H1 (cell line): ENCODE measurements around the gene SKAP1. TPM values are rescaled to one million over a fixed set of nuclear protein-coding genes. Genes with fewer than 3 reads are reported as not detected.
A peak's percentile ranks its signal among the peaks of the same experiment; 100 is the strongest.

ENCODE experiments used
- ATF3 ChIP-seq: IDR thresholded peaks from 2 replicates; pipeline ENCODE4 v1.6.1; 2011; ENCODE audit warnings: low read depth, mild to moderate bottlenecking, low read length; ENCODE audit not compliant: insufficient read depth
- CBX5 ChIP-seq: fragments of 300-800, 300-1000 bp; sonication (generic); IDR thresholded peaks from 2 replicates; pipeline ENCODE4 v1.7.1; 2016; ENCODE audit warnings: antibody characterized with exemption, low read length, low read depth
- CBX8 ChIP-seq: fragments of 300-800, 300-1000 bp; sonication (generic); IDR thresholded peaks from 2 replicates; pipeline ENCODE4 v1.7.1; 2016; ENCODE audit warnings: low read depth, low read length, borderline replicate concordance
- CEBPB ChIP-seq: IDR thresholded peaks from 2 replicates; pipeline ENCODE4 v1.6.1; 2012; ENCODE audit warnings: low read depth, low read length
- CREB1 ChIP-seq: IDR thresholded peaks from 2 replicates; pipeline ENCODE4 v1.6.1; 2012; ENCODE audit warnings: inconsistent platforms
- EP300 ChIP-seq, 2 experiments: IDR thresholded peaks; 1 replicate in 1 of 2; 2 replicates in 1 of 2; pipeline ENCODE4 v1.6.1; 2011 to 2012; ENCODE audit warnings: low read depth in 2 of 2, low read length in 2 of 2, mild to moderate bottlenecking in 2 of 2, borderline replicate concordance in 1 of 2, inconsistent platforms in 1 of 2, moderate library complexity in 1 of 2
- EZH2 ChIP-seq: fragments of 200-600 bp; sonication (generic); IDR thresholded peaks from 2 replicates; pipeline ENCODE4 v1.7.1; 2012; ENCODE audit warnings: low read depth, mild to moderate bottlenecking, moderate library complexity, low read length, inconsistent platforms; ENCODE audit not compliant: severe bottlenecking
- GABPA ChIP-seq: IDR thresholded peaks from 2 replicates; pipeline ENCODE4 v1.6.1; 2011; ENCODE audit warnings: mild to moderate bottlenecking, low read length, moderate library complexity, borderline replicate concordance; ENCODE audit not compliant: insufficient read depth
- HDAC2 ChIP-seq, 2 experiments: fragments of 300-600 bp in 1 of 2; sonication (generic) in 1 of 2; IDR thresholded peaks; 2 replicates each; pipeline ENCODE4 v1.6.1; 2011 to 2012; ENCODE audit warnings: low read depth in 2 of 2, low read length in 2 of 2, mild to moderate bottlenecking in 2 of 2, moderate library complexity in 2 of 2, borderline replicate concordance in 1 of 2, inconsistent platforms in 1 of 2
- HDAC6 ChIP-seq: IDR thresholded peaks from one replicate; pipeline ENCODE4 v1.7.1; 2012; ENCODE audit warnings: low read depth, mild to moderate bottlenecking, inconsistent platforms, low read length, moderate library complexity
- JUND ChIP-seq: IDR thresholded peaks from 2 replicates; pipeline ENCODE4 v1.6.1; 2011; ENCODE audit warnings: mild to moderate bottlenecking, improper control_type of control experiment, low read length
- KDM1A ChIP-seq: fragments of 200-600, 300-600 bp; sonication (generic); IDR thresholded peaks from 2 replicates; pipeline ENCODE4 v1.7.1; 2016; ENCODE audit warnings: mild to moderate bottlenecking, low read length, borderline replicate concordance
- KDM4A ChIP-seq: IDR thresholded peaks from one replicate; pipeline ENCODE4 v1.7.1; 2012; ENCODE audit warnings: low read depth, mild to moderate bottlenecking, moderate library complexity, low read length, inconsistent platforms; ENCODE audit not compliant: severe bottlenecking
- NRF1 ChIP-seq: IDR thresholded peaks from 2 replicates; pipeline ENCODE4 v1.6.1; 2011; ENCODE audit warnings: mild to moderate bottlenecking, low read depth, low read length, improper control_type of control experiment
- SP1 ChIP-seq: IDR thresholded peaks from 2 replicates; pipeline ENCODE4 v1.6.1; 2011; ENCODE audit warnings: low read depth, low read length
- SP2 ChIP-seq: IDR thresholded peaks from 2 replicates; pipeline ENCODE4 v1.6.1; 2012; ENCODE audit warnings: mild to moderate bottlenecking, low read length, inconsistent platforms
- SP4 ChIP-seq: IDR thresholded peaks from 2 replicates; pipeline ENCODE4 v1.6.1; 2012; ENCODE audit warnings: low read length, inconsistent platforms
- SUZ12 ChIP-seq: fragments of 200-600 bp; sonication (generic); IDR thresholded peaks from 2 replicates; pipeline ENCODE4 v1.6.1; 2012; ENCODE audit warnings: mild to moderate bottlenecking, inconsistent platforms, low read length, moderate library complexity, mixed read lengths
- TEAD4 ChIP-seq: IDR thresholded peaks from 2 replicates; pipeline ENCODE4 v1.6.1; 2012; ENCODE audit warnings: low read depth, low read length, inconsistent platforms, mixed read lengths
- polyA plus RNA-seq, 7 experiments: library from polyadenylated mRNA; depleted of rRNA in 3 of 7; stranded (reverse) in 5 of 7; unstranded in 2 of 7; fragments of >200 nt in 5 of 7; fragments of 200-250 nt in 2 of 7; gene quantifications; 1 replicate in 5 of 7; 2 replicates in 1 of 7; 4 replicates in 1 of 7; pipeline versions ENCODE4 v1.2.1 to v1.2.3, GENCODE V29; 2011 to 2013; ENCODE audit warnings: missing spikeins in 2 of 7, mixed read lengths in 2 of 7
- total RNA-seq: library from RNA; stranded (reverse); fragmentation: NEBNext Ultra II Directional; extraction: Animal tissue kit (Norgen Biotek cat#: 25700); gene quantifications from 2 replicates; pipeline ENCODE4 v1.2.1, GENCODE V29; 2021
- TF ChIP-seq, protein P1 (sequence below), 3 experiments: IDR thresholded peaks; 1 replicate in 2 of 3; 2 replicates in 1 of 3; pipeline versions ENCODE4 v1.5.1 to v1.6.1; 2011; ENCODE audit warnings: low read length in 3 of 3, mild to moderate bottlenecking in 3 of 3, inconsistent platforms in 2 of 3, low read depth in 1 of 3, moderate library complexity in 1 of 3; ENCODE audit not compliant: insufficient read depth in 1 of 3; ENCODE audit errors: control extremely low read depth in 1 of 3

SKAP1 gene
- total and polyA plus RNA-seq, 2 of the 8 experiments (the other 6 are each of a cell fraction or from before 2014, with no cell fraction given): not detected

DNA sequence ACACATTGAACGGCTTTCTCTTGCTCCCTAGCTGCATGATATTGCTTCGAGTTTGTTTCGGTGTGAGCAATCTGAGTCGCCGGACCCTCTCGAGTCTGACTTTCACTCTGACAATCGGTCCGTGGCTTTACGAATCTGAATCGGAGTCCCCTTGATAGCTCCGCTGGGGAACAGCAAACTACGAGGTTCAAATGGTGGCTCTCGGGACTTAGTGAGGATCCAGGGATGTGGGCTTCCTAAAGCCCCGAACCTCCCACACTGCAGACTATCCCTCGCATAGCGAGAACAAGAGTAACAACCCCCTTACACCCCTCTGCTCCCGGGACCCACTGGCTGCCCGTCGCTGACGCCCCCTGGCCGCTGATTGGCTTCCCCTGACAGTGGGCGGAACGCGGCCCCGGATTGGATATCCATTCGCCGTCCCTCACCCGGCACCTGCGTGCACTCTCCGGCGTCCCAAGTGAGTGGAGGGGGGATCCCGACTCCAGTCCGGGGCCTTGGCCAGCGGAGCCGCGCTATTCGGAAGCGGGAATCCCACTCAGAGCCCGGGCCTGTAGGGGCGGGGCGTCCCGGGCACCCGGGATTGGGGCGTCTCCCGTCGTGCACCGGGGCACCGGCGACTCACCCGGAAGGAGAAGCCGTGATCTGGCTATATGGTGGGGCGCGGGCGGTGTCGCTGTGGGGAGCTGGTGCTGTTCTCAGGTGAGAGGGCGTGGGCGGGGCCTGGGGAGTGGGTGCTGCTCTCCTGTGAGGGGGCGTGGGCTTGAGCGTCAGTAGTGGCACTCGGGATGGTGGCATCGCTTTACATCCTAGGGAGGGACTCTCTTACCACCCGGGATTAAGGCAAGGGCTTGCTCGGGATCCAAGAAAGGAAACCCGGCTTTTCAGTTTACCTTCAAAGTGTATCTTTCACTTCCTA, 322.6 kb downstream of the SKAP1 start, which contains the start of gene SNX11 (continued):
- TF ChIP-seq NRF1: no peak
- no peak for TF ChIP-seq EZH2
- no peak for TF ChIP-seq SUZ12
- TF ChIP-seq SP1: peak; percentile 86; the same call in 1 of the 2 replicates
- TF ChIP-seq JUND: no peak
- TF ChIP-seq CBX8: no peak
- TF ChIP-seq ATF3: no peak
- no peak for TF ChIP-seq KDM1A
- no peak for TF ChIP-seq HDAC6
- TF ChIP-seq EP300 (IDR thresholded peaks at IDR 0.05; ENCODE audit: borderline replicate concordance in 1 of 2, low read depth in 2 of 2, low read length in 2 of 2): no peak
- no peak for TF ChIP-seq CEBPB
- TF ChIP-seq CBX5: no peak
- TF ChIP-seq TEAD4: peak; percentile 42; the same call in 1 of the 2 replicates
- no peak for TF ChIP-seq GABPA
- TF ChIP-seq HDAC2 (IDR thresholded peaks at IDR 0.05; ENCODE audit: borderline replicate concordance in 1 of 2, low read depth in 2 of 2, low read length in 2 of 2): 0 out of 4 replicates have a peak, but pooled peaks of 1 of the 2 experiments have one; percentile 1
- TF ChIP-seq, protein P1, sequence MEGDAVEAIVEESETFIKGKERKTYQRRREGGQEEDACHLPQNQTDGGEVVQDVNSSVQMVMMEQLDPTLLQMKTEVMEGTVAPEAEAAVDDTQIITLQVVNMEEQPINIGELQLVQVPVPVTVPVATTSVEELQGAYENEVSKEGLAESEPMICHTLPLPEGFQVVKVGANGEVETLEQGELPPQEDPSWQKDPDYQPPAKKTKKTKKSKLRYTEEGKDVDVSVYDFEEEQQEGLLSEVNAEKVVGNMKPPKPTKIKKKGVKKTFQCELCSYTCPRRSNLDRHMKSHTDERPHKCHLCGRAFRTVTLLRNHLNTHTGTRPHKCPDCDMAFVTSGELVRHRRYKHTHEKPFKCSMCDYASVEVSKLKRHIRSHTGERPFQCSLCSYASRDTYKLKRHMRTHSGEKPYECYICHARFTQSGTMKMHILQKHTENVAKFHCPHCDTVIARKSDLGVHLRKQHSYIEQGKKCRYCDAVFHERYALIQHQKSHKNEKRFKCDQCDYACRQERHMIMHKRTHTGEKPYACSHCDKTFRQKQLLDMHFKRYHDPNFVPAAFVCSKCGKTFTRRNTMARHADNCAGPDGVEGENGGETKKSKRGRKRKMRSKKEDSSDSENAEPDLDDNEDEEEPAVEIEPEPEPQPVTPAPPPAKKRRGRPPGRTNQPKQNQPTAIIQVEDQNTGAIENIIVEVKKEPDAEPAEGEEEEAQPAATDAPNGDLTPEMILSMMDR (IDR thresholded peaks at IDR 0.05; ENCODE audit: control extremely low read depth in 1 of 3, insufficient read depth in 1 of 3, low read depth in 1 of 3, low read length in 3 of 3): no peak
- peak; percentile 78 for TF ChIP-seq SP4
- peak; percentile 20; the same call in 1 of the 2 replicates for TF ChIP-seq SP2
- peak; percentile 68 for TF ChIP-seq CREB1
- peak; percentile 65 for TF ChIP-seq KDM4A
